Measurements from ENCODE around the gene OSBPL1A.

The OSBPL1A gene

DNA sequence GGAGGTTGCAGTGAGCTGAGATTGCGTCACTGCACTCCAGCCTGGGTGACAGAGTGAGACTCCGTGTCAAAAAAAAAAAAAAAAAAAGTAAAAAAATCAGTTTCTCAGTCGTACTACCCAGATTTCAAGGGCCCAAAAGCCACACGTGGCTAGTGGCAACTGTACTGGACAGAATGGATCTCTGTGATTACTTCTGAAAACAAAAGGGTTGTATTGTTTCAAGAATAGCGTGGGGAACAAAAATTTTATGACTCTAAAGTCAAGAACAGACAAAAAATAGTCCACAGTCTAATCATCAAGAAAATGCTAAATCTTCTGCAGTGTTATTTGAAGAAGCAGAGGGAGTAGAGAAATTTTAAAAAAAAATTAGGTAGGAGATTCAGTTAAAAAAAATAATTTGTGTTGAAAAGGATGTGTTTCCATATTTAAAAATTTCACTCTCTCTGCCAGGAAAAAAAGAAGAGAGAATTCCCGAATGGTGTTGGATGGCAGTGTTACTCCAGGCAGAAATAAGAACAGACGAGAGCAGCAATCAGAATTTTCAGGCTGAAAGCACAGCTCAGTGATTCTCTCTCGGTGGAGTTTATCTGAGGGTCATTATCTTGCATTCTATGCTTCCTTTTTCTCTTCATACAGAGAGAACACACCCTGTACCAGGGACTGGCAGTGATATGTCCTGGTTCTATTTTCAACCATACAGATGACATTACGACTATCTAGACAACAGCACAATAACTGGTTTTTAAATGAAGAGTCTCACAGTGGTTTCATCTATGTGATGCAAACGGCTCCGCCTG is 196.9 kb downstream of the OSBPL1A start:
- TF ChIP-seq GABPA (IDR thresholded peaks at IDR 0.05; ENCODE audit: low read depth) (no peak), POLR2AphosphoS5 (IDR thresholded peaks at IDR 0.05; ENCODE audit: low read depth) (no peak), REST (IDR thresholded peaks at IDR 0.05; ENCODE audit: insufficient replicate concordance, low read depth) (no peak), SPI1 (IDR thresholded peaks at IDR 0.05; ENCODE audit: borderline replicate concordance, low read depth) (no peak)
- TF ChIP-seq, protein P1, sequence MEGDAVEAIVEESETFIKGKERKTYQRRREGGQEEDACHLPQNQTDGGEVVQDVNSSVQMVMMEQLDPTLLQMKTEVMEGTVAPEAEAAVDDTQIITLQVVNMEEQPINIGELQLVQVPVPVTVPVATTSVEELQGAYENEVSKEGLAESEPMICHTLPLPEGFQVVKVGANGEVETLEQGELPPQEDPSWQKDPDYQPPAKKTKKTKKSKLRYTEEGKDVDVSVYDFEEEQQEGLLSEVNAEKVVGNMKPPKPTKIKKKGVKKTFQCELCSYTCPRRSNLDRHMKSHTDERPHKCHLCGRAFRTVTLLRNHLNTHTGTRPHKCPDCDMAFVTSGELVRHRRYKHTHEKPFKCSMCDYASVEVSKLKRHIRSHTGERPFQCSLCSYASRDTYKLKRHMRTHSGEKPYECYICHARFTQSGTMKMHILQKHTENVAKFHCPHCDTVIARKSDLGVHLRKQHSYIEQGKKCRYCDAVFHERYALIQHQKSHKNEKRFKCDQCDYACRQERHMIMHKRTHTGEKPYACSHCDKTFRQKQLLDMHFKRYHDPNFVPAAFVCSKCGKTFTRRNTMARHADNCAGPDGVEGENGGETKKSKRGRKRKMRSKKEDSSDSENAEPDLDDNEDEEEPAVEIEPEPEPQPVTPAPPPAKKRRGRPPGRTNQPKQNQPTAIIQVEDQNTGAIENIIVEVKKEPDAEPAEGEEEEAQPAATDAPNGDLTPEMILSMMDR (IDR thresholded peaks at IDR 0.05; ENCODE audit: insufficient read depth, low read length): no peak
- DNase-seq (ENCODE audit: low read depth in 1 of 2, low spot score in 1 of 2): no peak
- no peaks in the 10 kb centered on the region for H3K27me3 ChIP-seq (ENCODE audit: insufficient read depth, poor library complexity, severe bottlenecking)
- no peak overlapping the region for H3K27ac ChIP-seq (replicated peaks)
- H3K4me3 ChIP-seq (replicated peaks; ENCODE audit: insufficient read depth, low read length): no peak overlapping the region

- H3K4me3 ChIP-seq (replicated peaks; ENCODE audit: insufficient read depth, low read length): no peak overlapping the region
- no peak for TF ChIP-seq POLR2AphosphoS5 (IDR thresholded peaks at IDR 0.05; ENCODE audit: low read depth)
- TF ChIP-seq, protein P1 (IDR thresholded peaks at IDR 0.05; ENCODE audit: insufficient read depth, low read length): no peak
These were observed 198.2 kb downstream of the OSBPL1A start for GRCh38 chr18:24199372-24199962.

GRCh38 chr18:24198461-24198860 is 199.2 kb downstream of the OSBPL1A start:
- Histone ChIP-seq H3K4me3 (replicated peaks; ENCODE audit: insufficient read depth, low read length) (no peak overlapping the region), H3K27ac (replicated peaks) (no peak overlapping the region), H3K27me3 (ENCODE audit: insufficient read depth, poor library complexity, severe bottlenecking) (no peaks in the 10 kb centered on the region)
- no peak for TF ChIP-seq GABPA (IDR thresholded peaks at IDR 0.05; ENCODE audit: low read depth)
- peak; percentile 6 to 56 for DNase-seq (ENCODE audit: low read depth in 1 of 2, low spot score in 1 of 2)

More at GRCh38 chr18:24199372-24199962, 198.2 kb downstream of the OSBPL1A start:
- no peak overlapping the region for H3K27ac ChIP-seq (replicated peaks)
- H3K27me3 ChIP-seq (ENCODE audit: insufficient read depth, poor library complexity, severe bottlenecking): no peaks in the 10 kb centered on the region
- no peak for DNase-seq (ENCODE audit: low read depth in 1 of 2, low spot score in 1 of 2)

GRCh38 chr18:24197412-24197811 is 200.2 kb downstream of the OSBPL1A start:
- Histone ChIP-seq H3K4me3 (replicated peaks; ENCODE audit: insufficient read depth, low read length) (no peak overlapping the region), H3K27me3 (ENCODE audit: insufficient read depth, poor library complexity, severe bottlenecking) (no peaks in the 10 kb centered on the region), H3K27ac (replicated peaks) (no peak overlapping the region)
- DNase-seq (ENCODE audit: low read depth in 1 of 2, low spot score in 1 of 2): no peak
- no peak for TF ChIP-seq POLR2AphosphoS5 (IDR thresholded peaks at IDR 0.05; ENCODE audit: low read depth)

- no peak for DNase-seq (ENCODE audit: low read depth in 1 of 2, low spot score in 1 of 2)
- Histone ChIP-seq H3K4me3 (replicated peaks; ENCODE audit: insufficient read depth, low read length) (no peak overlapping the region), H3K27me3 (ENCODE audit: insufficient read depth, poor library complexity, severe bottlenecking) (no peaks in the 10 kb centered on the region), H3K27ac (replicated peaks) (no peak overlapping the region)
- no peak for TF ChIP-seq GABPA (IDR thresholded peaks at IDR 0.05; ENCODE audit: low read depth)
- TF ChIP-seq, protein P1 (IDR thresholded peaks at IDR 0.05; ENCODE audit: insufficient read depth, low read length): no peak
- no peak for TF ChIP-seq REST (IDR thresholded peaks at IDR 0.05; ENCODE audit: insufficient replicate concordance, low read depth)
- no peak for TF ChIP-seq SPI1 (IDR thresholded peaks at IDR 0.05; ENCODE audit: borderline replicate concordance, low read depth)
- no peak for TF ChIP-seq POLR2AphosphoS5 (IDR thresholded peaks at IDR 0.05; ENCODE audit: low read depth)
These were observed 200.9 kb downstream of the OSBPL1A start for GRCh38 chr18:24196764-24197163.

All from HL-60 (cell line).